DMS 273 treated with DMSO at 0.1 percent for 48 hours (cell line): ENCODE results near the gene SESN1.
"Not testable (repeated sequence)": the region's sequence is repeated elsewhere in the genome, so short reads cannot be mapped to it uniquely, and the experiment has no call there.

ENCODE experiments used
- DNase-seq: peaks from one replicate; lab custom pipeline; 2025; lab: John Stamatoyannopoulos, UW

Gene SESN1

DNA sequence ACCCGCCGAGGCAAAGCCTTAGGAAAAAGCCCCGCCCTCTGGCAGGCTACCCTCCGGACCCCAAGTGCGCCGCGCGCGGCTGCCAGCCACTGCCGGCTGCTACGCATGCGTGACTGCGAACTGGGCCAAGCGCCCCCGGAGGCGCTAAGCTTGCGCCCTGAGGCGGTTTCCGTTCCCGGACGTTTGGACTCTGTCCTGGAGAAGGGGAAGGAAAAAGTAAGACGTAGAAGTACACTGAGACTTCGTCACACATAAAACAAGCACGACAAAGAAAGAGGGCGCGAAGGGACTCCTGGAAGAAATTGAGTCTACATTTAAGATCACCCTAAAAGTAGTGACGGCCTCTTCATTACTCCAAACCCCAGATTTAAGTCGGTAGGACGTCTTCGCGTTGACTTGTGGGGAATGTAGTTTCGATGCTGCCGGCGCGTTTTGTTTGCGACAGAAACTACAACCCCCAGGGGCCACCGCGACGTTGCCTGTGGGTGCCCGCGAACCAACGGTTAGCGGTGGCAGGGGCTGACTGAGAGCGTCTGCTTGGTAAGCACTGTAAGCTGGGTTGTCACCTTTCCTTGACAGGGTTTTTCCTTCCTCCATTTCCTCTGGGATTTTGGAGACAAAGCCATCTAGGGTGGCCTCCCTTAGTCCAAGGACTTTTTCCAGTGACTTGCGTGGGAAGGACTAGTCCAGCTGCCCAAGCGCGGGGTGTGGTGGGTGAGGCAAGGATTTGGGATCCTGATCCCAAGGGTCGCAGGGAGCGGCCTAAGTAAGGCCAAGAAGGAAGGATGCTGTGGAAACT, 589 bp upstream of the SESN1 start, which contains the start of gene CEP57L1:
Gene CEP57L1, plus strand, starts transcription at position 472 of the 799 bp plus-strand sequence. CDS start 49,715 bp downstream, outside the sequence.
- DNase-seq = peak; percentile 96

DNA sequence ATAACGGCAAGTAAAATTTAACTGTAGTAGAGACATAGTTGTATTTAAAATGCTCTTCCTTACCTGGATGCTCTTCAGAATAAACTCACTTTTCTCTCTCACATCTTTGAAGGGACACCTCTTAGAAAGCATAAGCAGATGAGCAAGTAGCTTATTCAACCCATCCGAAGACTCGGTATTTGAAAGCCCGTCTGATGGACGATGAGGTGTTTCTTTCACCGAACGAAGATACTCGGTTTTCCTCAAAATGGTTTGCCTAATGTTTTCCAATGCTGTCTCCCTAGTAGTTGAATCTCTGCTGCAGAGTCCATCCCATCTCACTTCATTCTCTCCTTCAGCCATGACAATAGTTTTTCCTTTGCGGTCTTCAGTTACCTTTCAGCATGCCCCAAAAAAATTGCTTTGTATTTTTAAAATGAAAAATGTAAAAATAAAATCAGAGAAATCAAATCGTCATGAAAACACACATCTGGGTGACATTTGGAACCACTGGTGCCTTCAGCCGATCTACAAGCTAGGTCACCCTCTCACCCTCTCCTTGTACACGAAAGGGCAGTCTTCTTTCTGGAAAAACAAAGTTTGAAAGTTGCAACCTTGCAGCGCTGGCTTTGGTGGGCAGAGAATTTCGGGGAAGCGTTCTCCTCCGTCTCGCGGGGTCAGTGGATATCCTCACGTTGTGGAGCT, 772 bp downstream of the SESN1 start:
- no peak for DNase-seq

DNA sequence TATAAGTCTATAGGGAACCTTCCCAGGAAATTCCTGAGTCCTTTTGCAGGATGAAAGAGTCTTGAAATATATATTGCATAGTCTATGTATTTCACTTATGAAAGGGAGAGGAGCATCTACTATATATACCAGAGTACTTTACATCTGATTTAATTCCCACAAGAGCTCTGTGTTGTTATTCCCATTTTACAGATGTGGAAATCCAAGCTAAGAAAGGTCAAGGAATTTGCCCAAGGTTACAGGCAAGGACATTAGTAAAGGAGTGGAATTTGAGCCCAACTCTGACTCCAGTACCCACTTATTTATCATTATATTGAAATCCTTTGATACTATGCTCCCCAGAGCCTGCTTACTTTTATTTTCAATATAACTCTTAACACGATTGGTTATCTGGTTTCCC, 2.6 kb downstream of the SESN1 start:
- DNase-seq = no peak

DNA sequence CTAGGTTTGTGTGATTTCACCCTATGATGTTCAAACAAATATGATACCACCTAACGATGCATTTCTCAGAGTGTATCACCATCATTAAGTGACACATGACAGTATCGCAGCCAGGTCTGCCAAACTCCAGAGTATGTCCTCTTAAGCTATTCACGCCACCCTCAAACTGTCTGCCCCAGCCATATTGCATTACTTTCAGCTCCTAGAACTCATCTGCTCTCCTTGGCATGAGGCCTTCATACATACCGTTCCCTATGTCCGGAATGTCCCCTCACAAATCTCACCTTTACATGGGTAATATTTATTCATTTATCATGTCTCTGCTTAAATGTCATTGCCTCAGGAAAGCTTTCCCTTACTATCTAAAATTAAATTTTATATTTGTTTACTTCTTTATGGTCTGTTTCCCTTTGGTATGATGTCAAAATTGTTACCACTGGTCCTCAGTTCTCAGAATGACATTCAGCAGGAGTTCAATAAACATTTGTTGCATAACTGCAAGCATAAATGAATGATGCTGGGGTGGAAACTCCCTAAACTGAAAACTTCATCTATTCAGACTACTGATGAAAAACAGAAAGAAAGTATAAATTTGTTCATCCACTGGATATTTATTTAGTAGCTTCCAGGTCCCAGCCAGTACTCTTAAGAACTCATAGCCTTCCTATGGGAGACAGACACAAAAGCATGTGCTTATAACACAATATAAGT, 3.2 kb downstream of the SESN1 start:
- DNase-seq = no peak

DNA sequence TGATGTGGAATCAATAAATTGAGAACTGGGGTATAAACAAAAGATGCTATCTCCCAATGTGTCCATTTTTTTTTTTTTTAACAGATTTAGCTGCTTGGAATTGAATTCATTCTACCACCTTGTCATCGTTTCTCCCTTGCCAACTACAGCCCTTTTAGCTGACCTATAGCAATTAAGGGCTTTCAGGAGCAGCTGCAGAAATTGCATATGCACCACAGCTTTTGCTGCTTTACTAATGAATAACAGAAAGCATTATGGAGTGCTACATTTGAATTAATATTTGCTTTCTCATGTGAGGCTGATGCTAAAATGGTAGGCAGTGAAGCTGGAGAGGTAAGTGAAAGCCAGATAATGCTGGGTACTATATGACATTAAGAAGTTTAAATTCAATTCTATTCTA, 5.7 kb downstream of the SESN1 start:
- DNase-seq = no peak

DNA sequence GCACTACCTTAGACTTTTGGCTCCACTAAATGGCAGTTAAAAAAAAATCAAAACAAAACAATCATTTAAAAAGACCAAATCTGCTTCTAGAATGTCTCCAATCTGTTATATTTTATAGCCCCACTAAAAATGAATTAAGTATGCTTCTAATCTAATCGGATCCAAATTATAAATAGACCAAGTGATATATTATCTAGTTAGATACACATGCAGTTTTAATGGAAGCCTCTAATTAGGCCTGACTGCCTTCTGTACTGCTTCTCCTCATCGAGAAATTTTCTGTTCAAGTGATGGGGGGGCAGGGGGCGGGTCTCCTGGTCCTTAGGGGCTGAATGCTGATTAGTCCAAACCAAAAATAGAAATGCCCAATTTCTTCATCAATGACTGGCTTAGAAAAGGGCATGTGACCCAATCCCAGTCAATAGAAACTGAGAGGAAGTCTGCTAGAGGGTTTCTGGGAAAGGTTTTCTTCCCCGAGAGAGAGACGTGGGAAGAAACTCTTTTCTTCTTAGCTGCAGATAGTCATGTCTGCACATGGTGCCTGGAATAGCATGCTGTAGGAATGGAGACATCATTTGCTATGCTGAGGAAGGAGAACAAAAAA, 6.9 kb downstream of the SESN1 start:
- peak; percentile 69 for DNase-seq

DNA sequence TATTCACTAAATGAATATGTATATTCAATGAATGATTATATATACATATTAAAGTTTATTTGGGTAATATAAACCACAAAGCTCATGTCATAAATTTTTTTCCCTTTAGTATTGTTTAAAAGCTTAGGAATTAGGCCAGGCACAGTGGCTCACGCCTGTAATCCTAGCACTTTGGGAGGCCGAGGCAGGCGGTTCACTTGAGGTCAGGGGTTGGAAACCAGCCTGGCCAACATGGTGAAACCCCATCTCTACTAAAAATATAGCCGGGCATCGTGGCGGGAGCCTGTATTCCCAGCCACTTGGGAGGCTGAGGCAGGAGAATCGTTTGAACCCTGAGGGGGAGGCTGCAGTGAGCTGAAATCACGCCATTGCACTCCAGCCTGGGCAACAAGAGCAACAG, 10.5 kb downstream of the SESN1 start:
- not testable (repeated sequence) for DNase-seq

DNA sequence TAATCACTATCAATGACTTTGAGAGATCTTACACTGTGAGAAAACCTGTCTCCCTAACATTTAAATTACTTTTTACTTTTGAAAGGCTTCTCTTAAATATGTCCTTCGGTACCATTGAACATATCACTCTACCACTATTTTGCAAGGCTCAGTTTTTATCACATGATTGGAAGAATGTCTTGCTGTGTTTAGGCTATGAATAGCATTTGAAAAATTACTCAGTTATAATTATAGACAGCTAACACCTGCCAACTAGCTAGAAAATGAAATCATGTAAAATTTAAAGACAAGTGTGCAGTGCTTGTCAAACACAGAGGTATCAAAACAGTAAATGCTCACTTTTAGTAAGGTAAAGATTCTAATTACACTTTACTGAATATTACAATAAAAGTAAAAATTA, 11.0 kb downstream of the SESN1 start:
- no peak for DNase-seq

DNA sequence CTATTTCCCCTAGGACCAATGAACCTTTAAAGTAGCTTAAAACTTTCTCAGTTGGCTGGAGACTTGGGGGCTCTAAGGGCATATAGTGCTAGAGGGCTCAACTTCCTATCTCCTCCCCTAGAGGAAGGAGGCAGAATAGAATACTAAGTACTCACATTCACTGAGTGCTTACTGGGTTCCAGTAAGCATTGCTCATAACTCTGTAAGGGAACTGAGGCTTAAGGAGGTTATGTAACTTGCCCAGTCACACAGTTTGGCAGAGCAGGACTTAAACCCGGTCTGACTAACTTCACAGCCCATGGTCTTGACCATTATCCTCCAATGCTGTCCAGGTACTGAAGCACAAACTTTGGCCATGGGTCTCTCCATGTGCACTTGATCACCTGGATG, 12.5 kb downstream of the SESN1 start:
- DNase-seq = no peak

DNA sequence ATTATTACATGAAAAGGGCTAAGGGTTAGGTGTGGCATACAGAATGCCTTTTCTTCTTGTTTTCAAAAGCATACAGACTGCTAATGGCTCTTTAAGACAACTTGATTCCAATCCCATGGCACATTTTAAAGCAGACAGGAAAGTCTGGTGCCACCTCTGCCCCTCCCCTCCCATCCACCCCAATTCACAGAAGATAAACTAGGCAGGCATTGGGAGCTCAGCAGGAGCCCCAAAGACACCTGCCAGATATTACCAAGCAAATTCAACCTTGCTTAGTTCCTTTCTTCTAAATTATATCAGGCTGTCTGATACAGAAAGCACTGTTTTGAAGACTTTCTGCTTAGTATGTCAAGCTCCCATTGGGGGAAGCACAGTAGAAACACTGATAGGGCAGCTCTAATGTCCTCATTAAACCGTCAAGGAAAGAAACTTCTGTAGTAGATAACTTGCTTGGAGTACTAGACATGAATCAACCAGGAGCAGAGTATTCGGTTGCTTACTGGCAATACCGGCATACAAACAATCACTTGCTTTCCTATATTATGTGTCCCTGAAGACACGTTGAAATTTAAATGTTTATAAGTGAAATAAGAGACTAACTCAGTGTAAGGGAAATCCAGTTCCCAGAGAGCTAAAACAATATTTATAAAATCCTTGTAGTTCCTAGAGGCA, 13.0 kb downstream of the SESN1 start:
- DNase-seq = no peak

DNA sequence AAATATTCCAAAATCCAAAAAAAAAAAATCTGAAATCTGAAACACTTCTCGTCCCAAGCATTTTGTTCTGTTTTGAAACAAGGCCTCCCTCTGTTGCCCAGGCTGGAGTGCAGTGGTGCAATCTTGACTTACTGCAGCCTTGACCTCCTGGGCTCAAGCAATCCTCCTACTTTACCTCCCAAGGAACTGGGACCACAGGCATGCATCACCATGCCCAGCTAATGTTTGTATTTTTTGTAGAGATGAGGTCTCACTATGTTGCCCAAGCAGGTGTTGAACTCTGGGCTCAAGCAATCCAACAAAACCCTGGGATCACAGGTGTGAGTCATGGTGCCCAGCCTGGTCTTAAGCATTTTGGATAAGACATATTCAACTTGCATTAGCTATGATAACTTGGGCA, 13.6 kb downstream of the SESN1 start:
- DNase-seq = no peak

DNA sequence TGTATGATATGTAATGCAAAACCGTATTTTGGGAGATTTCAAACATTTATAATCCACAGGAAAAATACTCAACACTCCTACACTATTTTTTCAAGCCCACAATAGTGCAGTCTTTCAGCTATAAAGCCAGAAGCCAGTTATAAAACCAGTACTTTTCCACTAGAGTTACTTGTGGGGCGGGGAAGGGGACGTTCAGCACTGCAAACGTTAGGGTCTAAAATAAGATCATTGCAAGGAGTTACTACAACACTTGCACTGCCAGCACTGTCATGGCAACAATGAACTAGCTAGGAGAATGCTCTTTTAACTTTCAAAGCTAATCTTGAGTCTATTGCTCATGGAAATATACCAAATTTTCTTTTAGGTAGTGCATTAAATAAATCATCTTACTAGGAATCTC, 14.7 kb downstream of the SESN1 start:
- no peak for DNase-seq

DNA sequence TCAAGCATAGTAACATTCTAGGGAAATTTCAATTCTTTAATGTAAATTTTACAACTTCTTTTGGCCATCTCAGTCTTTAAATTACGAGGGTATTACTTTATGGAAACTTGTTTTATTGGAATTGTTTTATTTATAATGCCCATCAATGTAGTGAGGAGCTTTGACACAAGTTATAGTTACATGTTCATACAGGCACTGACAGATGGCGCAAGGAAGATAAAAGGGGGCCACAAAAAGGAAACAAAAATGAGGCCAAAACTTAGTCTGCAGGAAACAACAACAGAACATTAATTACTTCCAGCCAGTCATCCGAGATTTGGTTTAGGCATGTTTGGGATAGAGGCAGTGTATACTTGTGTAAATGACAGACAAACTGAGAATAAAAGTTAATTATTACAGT, 18.3 kb downstream of the SESN1 start:
- peak; percentile 61 for DNase-seq

DNA sequence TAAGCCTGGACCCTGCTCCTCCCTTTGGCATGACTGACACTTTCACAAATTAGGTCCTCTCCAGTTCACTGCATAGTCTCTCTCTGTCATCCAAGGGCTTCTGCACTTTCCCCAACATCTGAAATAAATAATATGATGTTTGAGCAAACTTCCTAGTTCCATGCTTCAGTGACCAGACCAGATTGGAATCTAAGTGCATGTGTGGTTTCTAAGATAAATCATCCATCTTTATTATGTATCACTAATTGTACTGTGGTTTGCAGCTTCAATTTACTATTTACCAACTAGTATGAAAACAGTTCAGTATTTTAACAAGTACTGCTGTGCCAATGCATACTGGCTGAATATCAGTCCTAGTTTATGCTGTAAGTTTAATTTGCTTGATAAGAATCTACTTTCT, 18.7 kb downstream of the SESN1 start:
- no peak for DNase-seq

DNA sequence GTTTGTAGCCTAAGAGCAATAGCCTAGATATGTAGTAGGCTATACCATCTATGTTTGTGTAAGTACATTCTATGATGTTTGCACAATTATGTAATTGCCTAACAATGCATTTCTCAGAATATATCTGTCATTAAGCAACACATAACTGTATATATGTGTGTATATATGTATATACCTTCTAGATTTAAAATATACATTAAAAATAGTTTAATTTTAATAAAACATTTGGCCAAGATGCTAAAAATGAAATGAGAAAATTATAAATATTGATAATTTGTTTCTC, 20.6 kb downstream of the SESN1 start:
- DNase-seq = no peak

DNA sequence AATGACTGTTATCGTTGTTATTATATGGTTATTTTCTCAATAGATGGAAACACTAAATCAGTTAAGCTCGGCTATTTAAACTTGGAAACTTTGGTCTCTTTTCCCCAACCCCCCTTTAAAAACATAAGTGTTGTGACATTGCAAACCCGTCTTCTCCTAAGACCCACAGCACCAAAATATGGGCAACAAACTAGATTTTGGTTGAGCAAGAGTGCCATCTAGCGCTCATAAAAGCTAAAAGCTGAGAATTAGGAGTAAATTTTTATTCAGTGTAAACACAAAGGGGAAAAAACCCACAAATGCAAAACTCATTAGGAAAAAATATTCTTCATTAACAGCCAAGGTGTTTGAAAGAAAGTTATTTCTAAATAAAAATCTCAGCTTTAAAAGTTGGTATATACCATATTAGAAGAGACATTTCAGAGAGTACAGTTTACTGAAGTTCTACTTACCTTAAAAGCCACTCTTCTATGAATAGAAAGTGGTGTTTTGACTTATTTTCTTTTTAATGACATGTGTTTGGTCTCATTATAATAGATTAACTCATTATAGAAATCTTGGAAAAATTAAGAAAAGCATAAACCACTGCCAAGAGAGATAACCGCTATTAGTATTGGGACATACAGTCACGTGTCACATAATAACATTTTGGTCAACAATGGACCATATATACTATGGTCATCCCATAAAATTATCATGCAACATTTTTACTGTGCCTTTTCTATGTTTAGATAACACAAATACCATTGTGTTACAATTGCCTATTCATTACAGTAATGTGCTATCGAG, 21.1 kb downstream of the SESN1 start:
- DNase-seq = peak; percentile 33

DNA sequence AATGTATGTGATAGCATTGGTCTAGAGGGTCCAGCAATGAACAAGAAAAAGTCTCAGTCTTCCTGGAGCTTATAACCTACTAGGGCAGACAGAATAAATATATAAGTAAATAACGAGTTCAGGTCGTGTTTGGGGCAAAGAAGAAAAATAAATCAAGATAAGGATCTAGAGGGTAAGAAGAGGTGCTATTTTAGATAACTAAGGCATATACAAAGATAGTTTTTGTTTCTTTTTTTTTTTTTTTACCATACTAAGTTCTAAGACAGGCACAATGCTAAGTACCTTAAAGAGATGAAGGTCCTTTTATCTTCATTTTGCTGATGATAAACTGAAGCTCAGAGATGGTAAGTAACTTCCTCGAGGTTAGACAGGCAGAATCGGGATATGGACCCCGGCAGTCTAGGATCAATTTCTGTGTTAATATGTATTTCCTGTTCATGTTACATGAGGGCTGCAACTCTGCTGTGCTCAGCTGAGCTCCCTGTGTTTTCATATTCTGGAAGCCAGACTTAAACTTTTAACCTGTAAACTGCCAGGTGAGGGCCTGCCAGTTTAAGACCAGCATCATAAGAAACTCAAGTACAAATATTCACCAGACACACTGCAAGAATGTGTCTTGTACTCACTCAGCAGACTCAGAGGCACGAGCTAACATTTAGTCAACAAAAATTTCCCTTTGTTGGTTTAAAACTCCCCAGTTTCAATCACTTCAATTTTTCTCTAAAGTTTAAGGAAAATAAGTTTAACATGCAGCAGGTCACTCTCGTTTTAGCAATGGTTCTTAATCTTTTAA, 23.3 kb downstream of the SESN1 start:
- no peak for DNase-seq

DNA sequence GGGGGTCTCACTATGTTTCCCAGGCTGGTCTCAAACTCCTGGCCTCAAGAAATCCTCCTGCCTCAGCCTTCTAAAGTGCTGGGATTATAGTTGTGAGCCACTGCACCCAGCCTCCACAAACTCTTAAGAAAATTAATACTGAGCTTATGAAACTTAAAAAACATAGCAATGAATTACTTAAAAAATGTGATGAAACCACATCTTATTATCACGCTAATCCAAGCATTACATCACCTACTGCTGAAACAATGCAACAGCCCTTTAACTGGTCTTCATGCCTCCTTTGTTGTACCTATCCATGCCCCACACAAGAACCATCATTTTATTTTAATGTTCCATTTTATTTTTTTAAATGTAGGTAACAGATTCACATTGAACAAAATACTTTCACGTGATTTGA, 24.9 kb downstream of the SESN1 start:
- no peak for DNase-seq

DNA sequence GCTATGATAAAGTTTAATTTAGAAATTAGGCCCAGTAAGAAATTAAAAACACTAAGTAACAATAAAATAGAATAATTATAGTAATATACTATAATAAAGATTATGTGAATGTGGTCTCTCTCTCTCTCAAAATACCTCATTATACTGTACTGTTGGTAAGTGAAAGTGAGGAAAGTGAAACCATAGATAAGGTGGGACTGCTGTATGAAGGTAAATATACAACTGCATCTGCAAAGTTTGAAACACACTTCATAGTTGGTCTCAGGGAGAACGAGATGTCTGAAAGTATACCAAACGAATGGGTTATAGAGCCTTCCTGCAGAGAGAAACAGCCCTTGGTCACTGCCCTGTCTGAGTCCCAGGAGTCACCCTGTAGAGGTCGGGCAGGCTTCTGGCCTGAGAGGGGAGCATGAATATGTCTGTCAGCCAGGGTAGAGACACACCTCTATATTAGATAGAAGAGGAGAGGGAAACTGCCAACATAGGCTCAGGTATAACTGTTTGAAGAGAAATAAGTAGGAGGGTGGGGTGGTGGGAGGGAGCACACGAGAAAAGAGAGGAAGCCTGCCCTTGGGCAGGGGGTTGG, 31.8 kb downstream of the SESN1 start:
- DNase-seq = no peak

DNA sequence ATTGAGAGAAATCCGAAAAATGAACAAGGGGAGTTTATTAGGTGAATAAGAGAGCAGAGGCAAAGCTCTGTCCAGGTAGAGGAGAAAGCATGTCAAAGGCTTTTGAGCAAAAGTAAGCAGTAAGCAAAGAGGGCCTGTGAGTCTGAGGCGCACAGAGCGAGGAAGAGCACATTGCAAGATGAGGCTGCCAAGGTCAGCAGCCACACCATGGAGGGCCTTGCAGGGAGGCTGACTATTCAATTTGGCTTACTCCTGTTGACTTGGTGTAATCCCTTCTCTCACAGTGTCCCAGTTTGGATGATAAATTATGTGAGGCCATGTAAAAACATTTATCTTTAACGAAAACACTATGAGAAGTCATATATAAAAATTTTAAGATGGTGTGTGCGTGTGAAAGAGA, 32.4 kb downstream of the SESN1 start:
- DNase-seq = no peak
